HepG2 (cell line): Measurements from ENCODE around the gene LEPROT. TPM values are rescaled to one million over a fixed set of nuclear protein-coding genes. Genes with fewer than 3 reads are reported as not detected.

ENCODE experiments used
- AHR ChIP-seq: IDR thresholded peaks from 2 replicates; pipeline ENCODE4 v1.6.1; 2018; ENCODE audit warnings: missing genetic modification reagents, missing compliant biosample characterization
- ARHGAP35 ChIP-seq: sonication (generic); formaldehyde crosslinking; IDR thresholded peaks from 2 replicates; pipeline ENCODE4 v1.9.0; 2022; ENCODE audit warnings: mild to moderate bottlenecking, inconsistent platforms, moderate library complexity, missing genetic modification reagents, borderline replicate concordance
- BRD4 ChIP-seq: sonication (generic); formaldehyde crosslinking; IDR thresholded peaks from 2 replicates; pipeline ENCODE4 v1.4.0; 2020; ENCODE audit warnings: missing genetic modification reagents
- CCAR2 ChIP-seq: fragments of 200-400 bp; formaldehyde crosslinking; optimal IDR thresholded peaks from 2 replicates; pipeline ENCODE3; 2018; ENCODE audit warnings: low read depth, mild to moderate bottlenecking, low read length, moderate library complexity
- CEBPB ChIP-seq: IDR thresholded peaks from 2 replicates; pipeline ENCODE4 v1.6.1; 2011; ENCODE audit warnings: low read depth, low read length, improper control_type of control experiment, borderline replicate concordance
- EED ChIP-seq: sonication (generic); formaldehyde crosslinking; IDR thresholded peaks from 2 replicates; pipeline ENCODE4 v1.5.0; 2020; ENCODE audit warnings: mild to moderate bottlenecking, missing genetic modification reagents
- ISL2 ChIP-seq: sonication (generic); formaldehyde crosslinking; IDR thresholded peaks from 2 replicates; pipeline ENCODE4 v1.5.0; 2020; ENCODE audit warnings: missing genetic modification reagents
- KDM1A ChIP-seq: IDR thresholded peaks from 2 replicates; pipeline ENCODE4 v1.6.1; 2016; ENCODE audit warnings: missing compliant biosample characterization
- KDM2A ChIP-seq: sonication (generic); formaldehyde crosslinking; IDR thresholded peaks from 2 replicates; pipeline ENCODE4 v1.4.0; 2020; ENCODE audit warnings: low read depth, missing genetic modification reagents, borderline replicate concordance
- MYNN ChIP-seq: sonication (generic); formaldehyde crosslinking; IDR thresholded peaks from 2 replicates; pipeline ENCODE4 v1.4.0; 2020; ENCODE audit warnings: mild to moderate bottlenecking, low read depth, missing genetic modification reagents
- PHF20 ChIP-seq: sonication (generic); formaldehyde crosslinking; IDR thresholded peaks from 2 replicates; pipeline ENCODE4 v1.5.0; 2020; ENCODE audit warnings: mild to moderate bottlenecking, missing genetic modification reagents
- RBAK ChIP-seq: sonication (generic); formaldehyde crosslinking; IDR thresholded peaks from 2 replicates; pipeline ENCODE4 v1.5.1; 2020; ENCODE audit warnings: mild to moderate bottlenecking, missing genetic modification reagents
- RXRB ChIP-seq: IDR thresholded peaks from 2 replicates; pipeline ENCODE4 v1.6.1; 2016; ENCODE audit warnings: borderline replicate concordance, missing genetic modification reagents, missing compliant biosample characterization
- SETDB1 ChIP-seq: sonication (generic); formaldehyde crosslinking; IDR thresholded peaks from 2 replicates; pipeline ENCODE4 v1.5.1; 2020; ENCODE audit warnings: missing genetic modification reagents, mild to moderate bottlenecking, borderline replicate concordance
- SP4 ChIP-seq: sonication (generic); formaldehyde crosslinking; IDR thresholded peaks from 2 replicates; pipeline ENCODE4 v1.8.1; 2023; ENCODE audit warnings: mild to moderate bottlenecking, missing genetic modification reagents
- TMF1 ChIP-seq: sonication (generic); formaldehyde crosslinking; IDR thresholded peaks from 2 replicates; pipeline ENCODE4 v1.8.1; 2022; ENCODE audit warnings: low read depth, missing genetic modification reagents
- ZMAT3 ChIP-seq: sonication (generic); formaldehyde crosslinking; conservative IDR thresholded peaks from 2 replicates; pipeline ENCODE4 v1.7.0; 2021; ENCODE audit warnings: missing genetic modification reagents
- ZNF256 ChIP-seq: sonication (generic); formaldehyde crosslinking; conservative IDR thresholded peaks from 2 replicates; pipeline ENCODE4 v1.4.0; 2020; ENCODE audit warnings: missing genetic modification reagents
- ZNF354B ChIP-seq: sonication (generic); formaldehyde crosslinking; IDR thresholded peaks from 2 replicates; pipeline ENCODE4 v1.8.0; 2022; ENCODE audit warnings: mild to moderate bottlenecking, missing genetic modification reagents
- ZNF589 ChIP-seq: sonication (generic); formaldehyde crosslinking; conservative IDR thresholded peaks from 2 replicates; pipeline ENCODE4 v1.8.0; 2022; ENCODE audit warnings: mild to moderate bottlenecking, moderate library complexity, missing genetic modification reagents
- ZNF792 ChIP-seq: IDR thresholded peaks from 2 replicates; pipeline ENCODE4 v1.6.1; 2016
- ZNF891 ChIP-seq: sonication (generic); formaldehyde crosslinking; IDR thresholded peaks from 2 replicates; pipeline ENCODE4 v1.5.0; 2020; ENCODE audit warnings: mild to moderate bottlenecking, missing genetic modification reagents
- polyA plus RNA-seq, 8 experiments: library from polyadenylated mRNA; depleted of rRNA in 3 of 8; stranded (reverse) in 7 of 8; unstranded in 1 of 8; fragments of >200 nt; fragmentation: Illumina TruSeq in 4 of 8; extraction: Trizol in 4 of 8; gene quantifications; 2 replicates each; pipeline versions ENCODE4 v1.2.1 to v1.2.3, GENCODE V29; 2011 to 2016; ENCODE audit warnings: low read depth in 4 of 8, missing spikeins in 1 of 8, mixed read lengths in 1 of 8; ENCODE audit not compliant: insufficient read depth in 1 of 8
- total RNA-seq, 5 experiments: library from RNA; depleted of rRNA; stranded (reverse); fragments of >200 nt; fragmentation: Illumina TruSeq; extraction: Trizol; gene quantifications; 2 replicates each; pipeline ENCODE4 v1.2.3, GENCODE V29; 2016; ENCODE audit warnings: low read depth in 1 of 5
- TF ChIP-seq, protein P1 (sequence below): sonication (generic); formaldehyde crosslinking; IDR thresholded peaks from 2 replicates; pipeline ENCODE4 v1.4.0; 2020; ENCODE audit warnings: low read depth, mild to moderate bottlenecking, missing genetic modification reagents
- TF ChIP-seq, protein P2 (sequence below): sonication (generic); formaldehyde crosslinking; IDR thresholded peaks from 2 replicates; pipeline ENCODE4 v1.4.0; 2020; ENCODE audit warnings: low read depth, mild to moderate bottlenecking, missing genetic modification reagents
- TF ChIP-seq, protein P3 (sequence below): sonication (generic); formaldehyde crosslinking; IDR thresholded peaks from 2 replicates; pipeline ENCODE4 v1.5.1; 2020; ENCODE audit warnings: mild to moderate bottlenecking, missing genetic modification reagents
- TF ChIP-seq, protein P4 (sequence below): sonication (generic); formaldehyde crosslinking; IDR thresholded peaks from 2 replicates; pipeline ENCODE4 v1.4.0; 2020; ENCODE audit warnings: missing genetic modification reagents
- TF ChIP-seq, protein P5 (sequence below): sonication (generic); formaldehyde crosslinking; IDR thresholded peaks from 2 replicates; pipeline ENCODE4 v1.4.0; 2020; ENCODE audit warnings: missing genetic modification reagents

Gene LEPROT
- total and polyA plus RNA-seq, 2 of the 13 experiments (the other 11 are each of a cell fraction or from before 2014, with no cell fraction given): 36.8 to 51.4 TPM

DNA sequence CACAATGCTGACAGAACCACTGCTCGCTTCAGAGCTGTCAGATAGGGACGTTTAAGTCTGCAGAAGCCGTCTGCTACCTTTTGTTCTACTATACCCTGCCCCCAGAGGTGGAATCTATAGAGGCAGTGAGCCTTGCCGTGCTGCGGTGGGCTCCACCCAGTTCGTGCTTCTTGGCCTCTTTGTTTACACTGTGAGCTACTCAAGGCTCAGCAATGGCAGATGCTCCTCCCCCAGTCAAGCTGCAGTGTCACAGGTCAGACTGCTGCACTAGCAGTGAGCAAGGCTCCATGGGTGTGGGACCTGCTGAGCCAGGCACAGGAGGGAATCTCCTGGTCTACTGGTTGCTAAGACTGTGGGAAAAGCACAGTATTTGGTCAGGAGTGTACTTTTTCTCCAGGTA is 47.1 kb downstream of the LEPROT start (continued):
- TF ChIP-seq EED (CRISPR knock-in tag): no peak
- no peak for TF ChIP-seq MYNN (CRISPR knock-in tag)
- peak; percentile 45; the same call in 1 of the 2 replicates for TF ChIP-seq KDM2A
- no peak for TF ChIP-seq SETDB1 (CRISPR knock-in tag)
- peak; percentile 79 for TF ChIP-seq RXRB (CRISPR knock-in tag)
- no peak for TF ChIP-seq ZNF354B (CRISPR knock-in tag)
- TF ChIP-seq BRD4 (CRISPR knock-in tag): no peak
- TF ChIP-seq, protein P1, sequence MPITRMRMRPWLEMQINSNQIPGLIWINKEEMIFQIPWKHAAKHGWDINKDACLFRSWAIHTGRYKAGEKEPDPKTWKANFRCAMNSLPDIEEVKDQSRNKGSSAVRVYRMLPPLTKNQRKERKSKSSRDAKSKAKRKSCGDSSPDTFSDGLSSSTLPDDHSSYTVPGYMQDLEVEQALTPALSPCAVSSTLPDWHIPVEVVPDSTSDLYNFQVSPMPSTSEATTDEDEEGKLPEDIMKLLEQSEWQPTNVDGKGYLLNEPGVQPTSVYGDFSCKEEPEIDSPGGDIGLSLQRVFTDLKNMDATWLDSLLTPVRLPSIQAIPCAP (CRISPR knock-in tag): no peak
- TF ChIP-seq ZNF891: 0 out of 2 replicates have a peak, but pooled peaks have one; percentile 24
- TF ChIP-seq, protein P2, sequence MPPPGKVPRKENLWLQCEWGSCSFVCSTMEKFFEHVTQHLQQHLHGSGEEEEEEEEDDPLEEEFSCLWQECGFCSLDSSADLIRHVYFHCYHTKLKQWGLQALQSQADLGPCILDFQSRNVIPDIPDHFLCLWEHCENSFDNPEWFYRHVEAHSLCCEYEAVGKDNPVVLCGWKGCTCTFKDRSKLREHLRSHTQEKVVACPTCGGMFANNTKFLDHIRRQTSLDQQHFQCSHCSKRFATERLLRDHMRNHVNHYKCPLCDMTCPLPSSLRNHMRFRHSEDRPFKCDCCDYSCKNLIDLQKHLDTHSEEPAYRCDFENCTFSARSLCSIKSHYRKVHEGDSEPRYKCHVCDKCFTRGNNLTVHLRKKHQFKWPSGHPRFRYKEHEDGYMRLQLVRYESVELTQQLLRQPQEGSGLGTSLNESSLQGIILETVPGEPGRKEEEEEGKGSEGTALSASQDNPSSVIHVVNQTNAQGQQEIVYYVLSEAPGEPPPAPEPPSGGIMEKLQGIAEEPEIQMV (CRISPR knock-in tag): no peak
- TF ChIP-seq CCAR2: no peak
- TF ChIP-seq ISL2: peak; percentile 56; the same call in 1 of the 2 replicates
- no peak for TF ChIP-seq SP4 (CRISPR knock-in tag)
- TF ChIP-seq KDM1A (CRISPR knock-in tag): peak; percentile 39; the same call in 1 of the 2 replicates
- no peak for TF ChIP-seq RBAK (CRISPR knock-in tag)
- TF ChIP-seq TMF1 (CRISPR knock-in tag): no peak
- no peak for TF ChIP-seq ZNF256 (CRISPR knock-in tag)
- 0 out of 2 replicates have a peak, but pooled peaks have one; percentile 43 for TF ChIP-seq ZNF589 (CRISPR knock-in tag)
- TF ChIP-seq, protein P3, sequence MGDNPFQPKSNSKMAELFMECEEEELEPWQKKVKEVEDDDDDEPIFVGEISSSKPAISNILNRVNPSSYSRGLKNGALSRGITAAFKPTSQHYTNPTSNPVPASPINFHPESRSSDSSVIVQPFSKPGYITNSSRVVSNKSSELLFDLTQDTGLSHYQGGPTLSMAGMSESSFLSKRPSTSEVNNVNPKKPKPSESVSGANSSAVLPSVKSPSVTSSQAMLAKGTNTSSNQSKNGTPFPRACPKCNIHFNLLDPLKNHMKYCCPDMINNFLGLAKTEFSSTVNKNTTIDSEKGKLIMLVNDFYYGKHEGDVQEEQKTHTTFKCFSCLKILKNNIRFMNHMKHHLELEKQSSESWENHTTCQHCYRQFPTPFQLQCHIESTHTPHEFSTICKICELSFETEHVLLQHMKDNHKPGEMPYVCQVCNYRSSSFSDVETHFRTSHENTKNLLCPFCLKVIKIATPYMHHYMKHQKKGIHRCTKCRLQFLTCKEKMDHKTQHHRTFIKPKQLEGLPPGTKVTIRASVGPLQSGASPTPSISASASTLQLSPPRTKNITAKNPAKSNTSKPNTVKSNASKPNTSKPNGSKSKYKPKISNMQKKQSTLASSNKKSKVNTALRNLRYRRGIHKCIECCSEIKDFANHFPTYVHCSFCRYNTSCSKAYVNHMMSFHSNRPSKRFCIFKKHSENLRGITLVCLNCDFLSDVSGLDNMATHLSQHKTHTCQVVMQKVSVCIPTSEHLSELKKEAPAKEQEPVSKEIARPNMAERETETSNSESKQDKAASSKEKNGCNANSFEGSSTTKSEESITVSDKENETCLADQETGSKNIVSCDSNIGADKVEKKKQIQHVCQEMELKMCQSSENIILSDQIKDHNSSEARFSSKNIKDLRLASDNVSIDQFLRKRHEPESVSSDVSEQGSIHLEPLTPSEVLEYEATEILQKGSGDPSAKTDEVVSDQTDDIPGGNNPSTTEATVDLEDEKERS: no peak
- no peak for TF ChIP-seq AHR (CRISPR knock-in tag)
- TF ChIP-seq, protein P4, sequence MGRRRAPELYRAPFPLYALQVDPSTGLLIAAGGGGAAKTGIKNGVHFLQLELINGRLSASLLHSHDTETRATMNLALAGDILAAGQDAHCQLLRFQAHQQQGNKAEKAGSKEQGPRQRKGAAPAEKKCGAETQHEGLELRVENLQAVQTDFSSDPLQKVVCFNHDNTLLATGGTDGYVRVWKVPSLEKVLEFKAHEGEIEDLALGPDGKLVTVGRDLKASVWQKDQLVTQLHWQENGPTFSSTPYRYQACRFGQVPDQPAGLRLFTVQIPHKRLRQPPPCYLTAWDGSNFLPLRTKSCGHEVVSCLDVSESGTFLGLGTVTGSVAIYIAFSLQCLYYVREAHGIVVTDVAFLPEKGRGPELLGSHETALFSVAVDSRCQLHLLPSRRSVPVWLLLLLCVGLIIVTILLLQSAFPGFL (CRISPR knock-in tag): no peak
- TF ChIP-seq PHF20 (CRISPR knock-in tag): no peak; the same call in 1 of the 2 replicates
- TF ChIP-seq, protein P5, sequence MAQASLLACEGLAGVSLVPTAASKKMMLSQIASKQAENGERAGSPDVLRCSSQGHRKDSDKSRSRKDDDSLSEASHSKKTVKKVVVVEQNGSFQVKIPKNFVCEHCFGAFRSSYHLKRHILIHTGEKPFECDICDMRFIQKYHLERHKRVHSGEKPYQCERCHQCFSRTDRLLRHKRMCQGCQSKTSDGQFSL: no peak
- no peak for TF ChIP-seq ZNF792 (CRISPR knock-in tag)
- no peak for TF ChIP-seq CEBPB
- no peak for TF ChIP-seq ZMAT3 (CRISPR knock-in tag)
- no peak for TF ChIP-seq ARHGAP35 (CRISPR knock-in tag)
